SKM-1 treated with dmso at 0.1 percent for 144 hours (cell line): ENCODE data around the gene MPHOSPH8.

Experiments
- DNase-seq: peaks from one replicate; lab custom pipeline; 2025; ENCODE audit not compliant: unreplicated experiment; lab: John Stamatoyannopoulos, UW

The MPHOSPH8 gene, protein sequence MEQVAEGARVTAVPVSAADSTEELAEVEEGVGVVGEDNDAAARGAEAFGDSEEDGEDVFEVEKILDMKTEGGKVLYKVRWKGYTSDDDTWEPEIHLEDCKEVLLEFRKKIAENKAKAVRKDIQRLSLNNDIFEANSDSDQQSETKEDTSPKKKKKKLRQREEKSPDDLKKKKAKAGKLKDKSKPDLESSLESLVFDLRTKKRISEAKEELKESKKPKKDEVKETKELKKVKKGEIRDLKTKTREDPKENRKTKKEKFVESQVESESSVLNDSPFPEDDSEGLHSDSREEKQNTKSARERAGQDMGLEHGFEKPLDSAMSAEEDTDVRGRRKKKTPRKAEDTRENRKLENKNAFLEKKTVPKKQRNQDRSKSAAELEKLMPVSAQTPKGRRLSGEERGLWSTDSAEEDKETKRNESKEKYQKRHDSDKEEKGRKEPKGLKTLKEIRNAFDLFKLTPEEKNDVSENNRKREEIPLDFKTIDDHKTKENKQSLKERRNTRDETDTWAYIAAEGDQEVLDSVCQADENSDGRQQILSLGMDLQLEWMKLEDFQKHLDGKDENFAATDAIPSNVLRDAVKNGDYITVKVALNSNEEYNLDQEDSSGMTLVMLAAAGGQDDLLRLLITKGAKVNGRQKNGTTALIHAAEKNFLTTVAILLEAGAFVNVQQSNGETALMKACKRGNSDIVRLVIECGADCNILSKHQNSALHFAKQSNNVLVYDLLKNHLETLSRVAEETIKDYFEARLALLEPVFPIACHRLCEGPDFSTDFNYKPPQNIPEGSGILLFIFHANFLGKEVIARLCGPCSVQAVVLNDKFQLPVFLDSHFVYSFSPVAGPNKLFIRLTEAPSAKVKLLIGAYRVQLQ

DNA sequence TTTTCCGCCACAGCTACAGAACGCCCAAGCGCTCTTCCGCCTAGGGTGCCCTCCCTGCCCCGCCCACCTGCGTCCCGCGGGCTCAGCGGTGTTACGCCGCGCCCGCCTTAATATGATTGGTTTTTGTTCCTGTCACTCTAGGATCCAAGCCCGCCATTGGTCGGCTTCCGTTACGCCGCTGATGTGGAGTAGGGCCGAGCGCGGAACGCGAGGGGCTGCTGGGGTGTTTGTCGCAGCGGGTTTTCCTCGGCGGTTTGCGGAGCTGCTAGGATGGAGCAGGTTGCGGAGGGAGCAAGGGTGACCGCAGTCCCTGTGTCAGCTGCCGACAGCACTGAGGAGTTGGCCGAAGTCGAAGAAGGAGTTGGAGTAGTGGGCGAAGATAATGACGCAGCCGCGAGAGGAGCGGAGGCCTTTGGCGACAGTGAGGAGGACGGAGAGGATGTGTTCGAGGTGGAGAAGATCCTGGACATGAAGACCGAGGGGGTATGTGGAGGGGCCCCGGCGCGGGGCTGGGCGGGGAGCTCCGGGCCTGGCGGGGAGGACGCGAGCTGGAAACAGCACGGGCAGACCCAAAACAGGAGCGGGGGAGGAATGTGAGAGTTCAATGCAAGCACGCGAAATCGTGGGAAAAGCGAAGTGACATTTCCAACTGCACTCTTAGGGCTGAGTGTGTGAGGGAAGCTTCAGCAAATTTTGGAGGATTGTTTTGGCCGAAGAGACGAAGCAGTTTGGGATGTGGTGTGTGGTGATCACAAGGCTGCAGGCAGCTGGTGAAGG, at the start of gene MPHOSPH8:
TSS of gene MPHOSPH8 (plus strand) at position 181 of the 777 bp plus-strand sequence. CDS start at position 271, 90 bp downstream.
- DNase-seq = peak; percentile 89

DNA sequence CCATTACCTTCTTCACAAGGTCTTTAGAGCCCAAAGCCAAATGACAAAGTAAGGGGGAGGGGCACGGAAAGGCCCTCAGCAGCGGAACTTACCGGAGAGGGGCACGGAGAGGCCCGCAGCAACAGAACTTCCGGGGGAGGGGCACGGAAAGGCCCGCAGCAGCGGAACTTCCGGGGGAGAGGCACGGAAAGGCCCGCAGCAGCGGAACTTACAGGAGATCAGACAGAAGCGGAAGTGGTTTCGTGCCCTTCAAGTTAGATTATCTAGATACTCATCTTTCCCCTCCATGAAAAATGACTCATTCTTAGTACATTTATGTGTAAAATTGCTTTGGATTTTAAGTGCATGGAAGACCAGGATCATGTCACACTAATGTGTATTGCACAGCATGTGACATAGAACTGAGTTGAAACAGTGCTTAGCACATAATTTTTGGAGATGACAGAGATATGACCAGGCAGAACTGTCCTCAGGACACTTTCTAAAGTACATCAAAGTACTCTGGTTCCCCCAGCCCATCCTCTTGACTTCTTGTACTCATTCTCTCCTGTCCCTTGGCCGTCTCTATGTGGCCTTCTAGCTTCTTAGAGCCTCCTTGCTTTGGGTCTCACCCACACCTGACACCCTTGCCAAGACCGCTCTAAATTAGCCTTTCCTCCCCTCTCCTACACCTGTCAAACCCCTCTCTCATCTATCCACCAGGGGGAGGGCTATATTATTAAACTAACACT, 46.4 kb upstream of the MPHOSPH8 start:
- DNase-seq = peak; percentile 85

DNA sequence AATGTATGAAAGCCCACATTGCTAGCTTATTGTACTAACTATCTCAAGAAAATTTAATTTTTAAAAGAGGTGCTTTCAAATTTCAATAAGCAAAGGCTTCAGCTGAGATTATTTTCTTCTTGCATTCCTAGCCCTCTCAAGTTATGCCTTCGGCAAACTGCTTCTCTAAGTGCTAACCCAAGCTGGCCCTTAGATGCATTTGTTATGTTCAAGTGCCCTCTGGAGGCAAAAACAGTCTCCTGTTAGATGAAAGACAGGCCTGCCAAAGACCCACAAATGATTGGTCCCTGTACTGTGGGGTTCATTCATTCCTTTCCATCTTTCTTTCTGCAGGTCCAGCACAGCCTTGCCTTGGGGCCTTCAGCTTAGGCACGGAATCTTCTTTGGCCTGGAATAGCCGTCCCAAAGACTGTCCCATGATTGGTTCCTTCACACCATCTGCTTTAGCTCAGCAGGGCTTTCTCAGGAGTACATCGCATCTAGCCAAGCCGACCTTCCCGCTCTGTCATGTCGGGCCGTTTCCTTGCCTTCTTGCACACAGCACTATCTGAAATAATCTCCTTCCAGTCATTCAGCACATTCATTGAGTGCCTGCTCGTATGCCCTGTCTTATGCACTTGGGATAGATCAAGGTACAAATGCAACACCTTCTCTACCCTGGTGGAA, 45.7 kb upstream of the MPHOSPH8 start:
- no peak for DNase-seq

DNA sequence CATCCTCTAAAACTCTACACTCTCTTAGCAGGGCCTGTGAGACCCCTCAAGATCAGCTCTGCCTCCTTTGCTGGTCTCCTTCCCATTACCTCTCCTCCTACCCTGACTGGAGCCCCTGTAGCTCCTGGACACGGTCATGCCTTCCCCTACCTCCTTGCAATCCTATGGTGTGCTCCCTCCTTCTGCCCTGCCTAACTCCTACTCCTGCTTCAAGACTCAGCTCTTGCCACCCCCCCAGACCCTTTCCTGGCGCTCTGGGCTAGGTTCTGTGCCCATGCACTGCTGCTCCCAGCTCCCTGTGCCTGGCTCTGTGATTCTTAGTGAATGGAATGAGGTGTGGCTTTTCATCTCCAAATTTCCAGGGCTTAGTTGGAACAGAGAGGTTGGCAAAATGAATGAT, 44.1 kb upstream of the MPHOSPH8 start:
- no peak for DNase-seq

DNA sequence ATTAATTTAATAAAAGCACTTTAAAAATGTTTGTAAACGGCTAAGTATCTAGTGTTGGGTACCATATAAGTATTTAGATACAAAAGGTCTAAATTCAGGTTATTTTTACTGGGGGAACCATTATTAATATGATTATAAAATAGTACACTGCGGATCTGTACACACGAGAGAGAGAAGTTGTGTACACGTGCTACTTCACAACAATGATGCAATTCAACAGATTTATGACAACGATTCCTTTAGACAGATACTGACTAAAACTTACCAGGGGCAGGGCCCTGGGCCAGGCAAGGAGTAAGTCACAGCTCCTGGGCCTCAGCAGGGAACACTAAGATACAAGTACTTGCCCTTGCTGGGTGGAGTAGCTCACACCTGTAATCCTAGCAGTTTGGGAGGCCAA, 43.0 kb upstream of the MPHOSPH8 start:
- DNase-seq = no peak

DNA sequence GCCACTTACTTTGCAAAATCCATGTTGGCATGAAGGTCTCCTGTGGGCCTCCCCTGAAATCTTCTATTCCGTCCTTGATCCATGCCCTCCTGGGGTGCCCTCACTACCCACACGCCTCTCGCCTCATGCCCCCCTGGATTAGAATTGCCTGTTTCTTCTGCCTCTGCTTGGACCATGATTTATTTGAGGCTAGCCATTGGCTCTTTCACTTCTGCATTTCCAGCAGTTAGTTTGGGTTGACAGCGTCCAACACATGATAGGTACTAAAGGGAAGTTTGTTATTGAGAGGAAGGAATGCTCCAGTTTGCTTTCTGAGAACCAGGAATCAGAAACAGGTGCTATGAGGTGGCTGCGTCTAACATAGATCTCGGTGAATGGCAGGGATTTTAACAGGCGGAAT, 41.6 kb upstream of the MPHOSPH8 start:
- DNase-seq = no peak

DNA sequence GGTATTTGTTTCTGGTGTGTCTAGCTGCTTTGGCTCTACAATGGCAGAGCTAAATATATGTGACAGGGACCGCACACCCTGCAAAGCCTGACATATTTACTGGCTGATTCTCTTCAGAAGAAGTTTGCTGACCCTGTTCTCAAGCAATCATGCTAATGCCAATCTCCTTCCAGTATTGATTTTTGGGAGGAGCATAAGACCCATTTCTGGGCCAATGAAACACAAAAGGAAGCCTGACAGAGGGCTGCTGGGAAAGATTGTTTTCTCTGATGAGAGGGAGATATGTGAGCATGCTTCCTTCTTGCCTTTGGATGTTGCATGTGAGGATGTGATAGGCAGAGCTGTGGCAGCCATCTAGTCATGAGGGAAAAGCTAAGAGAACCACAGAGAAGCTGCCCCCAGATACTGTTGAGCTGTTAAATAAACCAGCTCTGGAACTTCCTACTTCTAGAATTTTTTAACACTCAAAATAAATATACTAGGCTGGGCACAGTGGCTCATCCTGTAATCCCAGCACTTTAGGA, 40.7 kb upstream of the MPHOSPH8 start:
- DNase-seq = no peak

DNA sequence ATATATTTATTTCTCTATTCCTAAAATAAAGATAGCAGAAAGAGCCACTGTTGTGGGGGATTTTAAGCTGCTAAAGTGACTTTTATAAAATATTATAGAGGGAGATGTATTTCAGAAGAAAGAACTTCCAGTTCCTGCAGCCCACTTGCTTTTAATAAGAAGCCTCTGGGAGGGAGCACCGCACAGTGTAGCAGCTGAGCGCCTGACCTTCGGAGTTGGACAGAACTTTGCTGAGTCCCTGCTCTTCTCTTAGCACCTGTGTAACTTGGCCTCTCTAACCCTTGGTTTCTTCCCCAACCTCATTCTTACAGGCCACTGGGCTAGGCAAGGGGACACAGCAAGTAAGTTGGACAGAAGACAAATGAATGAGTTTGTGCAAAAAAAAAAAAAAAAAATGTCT, 37.4 kb upstream of the MPHOSPH8 start:
- no peak for DNase-seq

DNA sequence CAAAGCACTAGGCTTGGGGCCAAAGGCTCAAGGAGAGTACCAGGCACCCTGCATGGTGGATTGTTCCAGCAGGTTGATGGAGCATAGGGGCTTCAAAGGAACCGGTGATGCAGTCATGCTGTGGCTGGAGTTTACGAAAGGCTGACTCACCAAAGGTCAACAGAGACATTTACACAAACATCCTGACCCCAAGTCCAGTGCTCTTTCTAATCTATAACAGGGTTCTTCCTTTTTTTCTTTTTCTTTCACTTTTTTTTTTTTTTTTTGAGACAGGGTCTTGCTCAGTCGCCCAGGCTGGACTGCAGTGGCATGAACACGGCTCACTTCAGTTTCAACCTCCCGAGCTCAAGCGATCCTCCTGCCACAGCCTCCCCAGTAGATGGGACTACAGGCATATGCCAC, 36.5 kb upstream of the MPHOSPH8 start:
- DNase-seq = peak; percentile 15

DNA sequence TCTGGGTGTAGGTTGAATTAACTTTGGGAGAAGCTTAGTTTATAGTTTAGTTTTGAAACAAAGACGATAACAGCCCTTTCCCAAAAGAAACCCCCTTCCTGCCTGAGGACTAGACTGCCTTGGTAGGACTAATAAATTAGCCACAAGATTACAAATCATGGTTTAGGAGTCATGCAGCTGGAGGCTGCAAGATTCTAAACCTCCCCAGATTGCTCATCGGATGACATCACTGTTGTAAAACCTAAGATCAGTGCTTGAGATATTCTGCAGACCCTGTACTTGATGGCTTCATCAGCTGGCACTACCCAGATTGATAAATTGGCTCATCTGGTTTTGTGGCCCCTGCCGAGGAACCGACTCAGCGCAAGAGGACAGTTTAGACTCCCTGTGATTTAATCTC, 35.9 kb upstream of the MPHOSPH8 start:
- no peak for DNase-seq

DNA sequence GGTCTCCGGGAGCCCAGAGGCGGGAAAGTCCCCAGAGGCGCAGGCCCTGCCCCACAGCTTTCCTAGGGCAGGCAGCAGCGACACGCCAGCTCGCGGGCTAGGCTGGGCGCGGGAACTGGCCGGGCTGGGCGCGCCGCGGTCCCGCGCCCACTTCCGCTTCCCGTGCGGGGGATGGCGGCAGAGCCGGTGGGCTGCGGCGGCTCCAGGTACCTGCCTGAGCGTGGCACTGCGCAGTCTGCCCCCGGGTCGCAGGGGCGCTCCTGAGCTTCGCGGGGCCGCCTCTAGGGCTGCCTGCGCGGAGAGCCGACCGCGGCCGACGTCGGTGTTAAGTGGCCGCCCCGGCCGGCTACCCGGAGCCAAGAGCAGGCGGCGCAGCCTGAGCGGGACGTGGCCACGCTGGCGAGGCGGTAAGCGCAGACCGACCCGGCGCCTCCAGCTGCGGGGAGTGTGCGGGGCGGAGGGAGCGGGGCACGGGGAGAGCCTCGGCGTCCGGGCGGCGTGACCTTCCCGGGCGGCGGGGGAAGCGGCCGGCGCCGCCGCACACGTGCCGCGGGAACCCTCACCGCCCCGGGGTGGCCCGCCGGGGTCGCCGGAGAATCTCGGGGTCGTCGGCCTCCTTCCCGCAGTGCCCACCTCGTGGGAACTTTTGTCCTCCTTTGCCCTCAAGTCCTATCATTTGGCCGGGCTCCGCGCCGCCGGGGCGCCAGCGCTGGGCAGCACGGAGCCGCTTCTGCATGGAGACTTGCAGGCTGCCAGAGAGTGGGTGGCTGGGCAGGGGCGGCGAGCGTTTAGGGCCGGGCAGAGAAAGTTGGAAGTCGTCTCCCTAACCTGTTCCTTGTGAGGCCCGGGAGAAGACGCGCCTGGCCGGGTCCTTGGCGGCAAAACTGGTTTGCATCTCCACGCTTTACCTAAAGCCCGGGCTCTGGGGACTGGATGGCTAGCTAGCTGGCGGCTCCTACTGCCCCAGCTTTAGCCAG, 31.4 kb upstream of the MPHOSPH8 start:
- peak; percentile 46 for DNase-seq

DNA sequence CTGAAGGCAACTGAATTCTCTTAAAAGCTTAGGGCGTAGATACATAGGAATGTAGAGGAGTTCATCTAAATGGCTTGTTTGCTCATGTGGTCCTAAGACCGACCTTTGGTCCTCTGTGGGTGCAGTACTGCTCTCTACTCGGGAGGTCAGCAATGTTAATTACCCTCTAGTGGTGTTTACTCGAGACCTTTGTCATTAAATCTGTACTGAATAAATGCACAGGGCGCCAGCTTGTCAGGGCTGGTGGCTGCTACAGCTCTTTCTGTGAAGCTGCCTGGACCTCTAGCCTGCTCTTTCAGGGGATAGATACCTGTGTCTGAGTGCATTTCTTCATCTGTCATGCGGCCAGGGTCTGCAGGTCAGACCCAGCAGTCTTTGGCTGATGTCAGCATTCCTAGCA, 29.2 kb upstream of the MPHOSPH8 start:
- no peak for DNase-seq

DNA sequence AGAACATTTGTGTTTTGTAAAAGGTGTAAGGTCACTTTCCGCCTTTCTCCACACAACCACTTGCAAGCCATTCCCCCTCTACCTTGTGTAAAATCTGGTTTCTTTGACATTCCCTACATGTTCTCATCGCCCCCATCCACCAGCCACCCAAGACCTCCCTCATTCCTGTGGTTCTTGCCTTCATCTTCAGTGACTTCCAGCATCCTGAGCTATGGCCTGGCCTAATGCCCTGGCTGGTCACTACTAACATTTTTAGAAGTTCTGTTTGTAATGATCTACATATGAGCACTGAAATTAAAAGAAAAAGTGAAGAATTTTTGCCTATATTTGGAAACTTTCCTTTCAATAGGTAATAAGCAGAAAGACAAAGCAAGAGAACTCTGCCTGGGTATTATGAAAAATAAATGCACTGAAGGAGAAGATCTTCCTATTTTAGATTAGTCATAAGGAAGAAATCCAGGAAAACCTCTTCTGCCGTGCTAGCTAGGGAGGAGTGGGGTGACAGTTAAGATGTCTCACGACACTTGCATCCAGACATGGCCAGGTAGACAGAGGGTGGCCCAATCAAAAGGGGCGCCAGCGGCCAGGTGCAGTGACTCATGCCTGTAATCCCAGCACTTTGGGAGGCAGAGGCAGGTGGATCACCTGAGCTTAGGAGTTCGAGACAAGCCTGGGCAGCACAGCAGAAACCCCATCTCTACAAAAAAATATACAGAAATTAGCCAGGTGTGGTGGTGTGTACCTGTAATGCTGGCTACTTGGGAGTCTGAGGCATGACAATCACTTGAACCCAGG, 28.1 kb upstream of the MPHOSPH8 start:
- no peak for DNase-seq

DNA sequence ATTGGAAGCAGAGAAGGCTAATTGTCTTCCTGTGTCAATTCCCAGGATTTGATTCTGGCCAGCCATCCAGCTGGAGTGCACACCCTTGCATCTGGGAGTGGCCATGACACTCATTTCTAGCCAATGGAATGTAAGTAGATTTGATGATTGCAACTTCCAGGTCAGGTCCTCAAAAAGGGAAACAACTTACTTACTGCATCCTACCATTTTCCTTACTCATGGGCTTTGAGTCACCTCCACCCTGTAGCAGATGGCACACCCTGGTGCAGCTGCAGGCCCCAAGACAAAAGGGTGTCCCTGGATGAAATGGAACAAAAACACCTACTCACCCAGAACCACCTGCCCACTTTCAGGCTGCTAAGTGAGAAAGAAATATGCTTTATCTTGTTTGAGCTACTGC, 27.3 kb upstream of the MPHOSPH8 start:
- no peak for DNase-seq

DNA sequence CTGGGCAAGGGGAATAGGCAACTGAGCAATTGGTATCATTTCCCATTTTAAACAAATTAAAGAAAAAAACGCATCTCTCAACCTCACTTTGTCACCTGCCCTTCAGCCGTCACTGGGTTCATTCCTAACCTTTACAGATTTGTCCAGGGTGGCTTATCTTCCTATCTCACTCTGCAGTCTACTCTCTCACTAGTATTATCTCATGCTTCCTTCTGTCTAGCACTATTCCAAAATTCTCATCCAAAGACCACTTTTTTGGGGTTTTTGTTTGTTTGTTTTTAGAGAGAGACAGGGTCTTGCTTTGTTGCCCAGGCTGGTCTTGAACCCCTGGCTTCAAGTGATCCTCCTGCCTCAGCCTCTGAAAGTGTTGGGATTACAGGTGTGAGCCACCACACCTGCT, 26.7 kb upstream of the MPHOSPH8 start:
- no peak for DNase-seq

DNA sequence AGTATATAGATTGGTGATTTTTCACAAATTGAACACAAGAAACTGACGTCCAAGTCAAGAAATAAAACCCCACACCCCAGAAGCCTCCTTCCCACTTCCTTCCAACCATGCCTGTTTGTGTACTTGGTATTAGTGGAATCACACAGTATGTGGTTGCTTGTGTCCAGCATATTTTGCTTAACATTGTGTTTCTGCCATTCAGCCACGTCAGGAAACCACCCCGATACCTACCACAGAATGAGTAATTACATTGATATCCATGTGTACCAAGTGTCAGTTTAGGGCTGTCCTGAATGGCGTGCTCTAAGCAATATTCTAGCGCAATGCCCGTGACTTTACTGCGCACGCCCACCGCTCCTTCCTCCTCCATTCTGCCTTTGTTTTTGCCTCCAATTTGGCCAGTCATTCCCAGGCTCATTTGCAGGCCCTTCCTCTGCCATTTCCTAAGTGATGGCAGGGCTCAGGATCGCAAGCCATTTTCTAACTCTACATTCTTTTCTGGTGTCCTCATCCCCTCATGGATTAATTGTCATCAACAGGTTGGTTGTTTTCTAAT, 25.9 kb upstream of the MPHOSPH8 start:
- no peak for DNase-seq

DNA sequence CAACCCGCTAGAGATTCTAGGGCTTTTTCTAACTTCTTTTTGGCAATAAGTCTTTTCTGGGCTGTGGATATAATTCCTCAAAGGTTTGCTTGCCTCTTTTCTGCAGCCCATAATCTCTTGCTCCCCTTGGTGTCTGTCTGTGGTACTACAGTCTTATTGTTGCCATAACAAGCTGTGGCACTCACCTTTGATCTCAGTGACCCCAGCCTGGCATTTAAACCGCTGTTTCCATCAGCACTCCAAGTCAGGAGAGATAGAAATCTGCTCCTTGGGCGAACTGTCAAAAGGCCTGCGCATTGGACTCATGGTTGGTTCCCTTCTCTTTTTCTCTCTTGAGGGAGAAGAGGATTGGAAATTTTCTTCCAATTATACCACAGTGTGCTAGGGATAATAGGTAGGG, 14.5 kb upstream of the MPHOSPH8 start:
- DNase-seq = peak; percentile 21

DNA sequence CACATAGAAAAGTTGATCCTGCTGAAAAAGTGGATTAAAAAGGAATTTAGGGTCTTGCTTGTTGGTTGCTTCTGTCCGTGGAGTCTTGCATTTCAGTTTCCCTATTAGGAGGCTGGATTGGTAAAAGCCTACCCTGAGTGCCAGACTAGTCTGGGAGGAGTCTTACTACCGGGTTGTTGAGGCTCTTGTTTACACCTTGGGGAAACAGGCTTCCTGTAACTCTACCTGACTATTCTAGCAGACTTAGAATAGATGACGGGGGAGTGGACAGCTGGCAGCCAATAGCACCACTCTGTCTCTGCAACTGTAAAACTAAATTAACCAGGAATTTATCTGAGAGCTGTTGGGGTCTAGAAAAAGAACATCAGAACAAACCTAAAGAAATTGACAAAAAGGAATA, 11.3 kb upstream of the MPHOSPH8 start:
- no peak for DNase-seq
